Stimulated activated CD4-positive, alpha-beta T cell treated with anti-CD3 and anti-CD28 coated beads, Interleukin-4, amount 100 ng/mL, for 4 hours (primary cell): ENCODE results near the gene ENG.
A peak's percentile ranks its signal among the peaks of the same experiment; 100 is the strongest.

Experiments
- DNase-seq, 2 experiments: peaks; one replicate each; pipeline ENCODE4 v3.0.0-alpha.2; 2020

ENG gene

GRCh38 chr9:127812936-127813675 lies 41.4 kb downstream of the ENG start:
- DNase-seq: no peak

DNA sequence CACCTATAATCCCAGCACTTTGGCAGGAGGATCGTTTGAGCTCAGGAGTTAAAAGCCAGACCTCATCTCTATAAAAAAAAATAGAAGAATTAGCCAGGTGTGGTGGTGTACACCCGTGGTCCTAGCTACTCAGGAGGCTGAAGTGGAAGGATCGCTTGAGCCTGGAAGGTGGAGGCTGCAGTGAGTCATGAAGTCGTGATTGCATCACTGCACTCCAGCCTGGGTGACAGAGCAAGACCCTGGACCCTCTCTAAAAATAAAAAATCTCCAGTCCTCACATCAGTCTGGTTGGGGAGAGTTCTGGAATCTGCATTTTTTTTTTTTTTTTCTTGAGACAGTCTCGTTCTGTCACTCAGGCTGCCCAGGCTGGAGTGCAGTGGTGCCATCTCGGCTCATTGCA lies 42.4 kb downstream of the ENG start:
- DNase-seq: no peak

- DNase-seq: no peak
Measured at GRCh38 chr9:127810378-127811187, 43.9 kb downstream of the ENG start.

DNA sequence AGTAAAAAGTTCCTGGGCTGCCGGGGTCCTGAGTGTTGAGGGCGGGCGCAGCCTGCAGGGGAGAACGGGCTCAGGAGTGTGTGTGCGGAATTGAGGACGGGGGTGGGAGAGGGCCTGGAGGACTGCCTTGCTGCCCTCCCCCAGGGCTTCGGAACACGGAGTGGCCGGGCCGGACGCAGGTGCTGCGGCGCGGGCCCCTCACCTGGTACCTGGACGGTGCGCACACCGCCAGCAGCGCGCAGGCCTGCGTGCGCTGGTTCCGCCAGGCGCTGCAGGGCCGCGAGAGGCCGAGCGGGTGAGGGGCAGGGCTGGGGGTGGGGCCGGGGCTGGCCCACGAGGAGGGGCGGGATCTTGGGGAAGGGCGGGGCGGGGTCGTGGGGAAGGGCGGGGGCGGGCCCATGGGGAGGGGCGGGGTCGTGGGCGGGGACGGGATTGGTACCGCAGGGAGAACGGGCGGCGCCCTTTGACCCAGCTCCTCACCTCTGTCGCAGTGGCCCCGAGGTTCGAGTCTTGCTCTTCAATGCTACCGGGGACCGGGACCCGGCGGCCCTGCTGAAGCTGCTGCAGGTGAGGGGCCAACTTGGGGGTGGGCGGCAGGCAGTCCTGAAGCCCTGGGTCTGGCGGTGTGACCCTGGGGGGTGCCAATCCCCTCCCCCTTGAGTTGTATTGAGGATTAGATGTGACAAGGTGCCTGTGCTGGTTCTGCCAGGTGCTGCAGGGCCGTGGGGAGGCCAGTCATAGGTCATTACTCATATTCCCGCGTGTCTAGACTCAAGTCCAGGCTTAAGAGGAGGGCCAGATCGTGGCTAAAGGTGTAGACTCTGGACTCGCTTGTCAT lies 44.7 kb downstream of the ENG start:
- DNase-seq: no peak

DNA sequence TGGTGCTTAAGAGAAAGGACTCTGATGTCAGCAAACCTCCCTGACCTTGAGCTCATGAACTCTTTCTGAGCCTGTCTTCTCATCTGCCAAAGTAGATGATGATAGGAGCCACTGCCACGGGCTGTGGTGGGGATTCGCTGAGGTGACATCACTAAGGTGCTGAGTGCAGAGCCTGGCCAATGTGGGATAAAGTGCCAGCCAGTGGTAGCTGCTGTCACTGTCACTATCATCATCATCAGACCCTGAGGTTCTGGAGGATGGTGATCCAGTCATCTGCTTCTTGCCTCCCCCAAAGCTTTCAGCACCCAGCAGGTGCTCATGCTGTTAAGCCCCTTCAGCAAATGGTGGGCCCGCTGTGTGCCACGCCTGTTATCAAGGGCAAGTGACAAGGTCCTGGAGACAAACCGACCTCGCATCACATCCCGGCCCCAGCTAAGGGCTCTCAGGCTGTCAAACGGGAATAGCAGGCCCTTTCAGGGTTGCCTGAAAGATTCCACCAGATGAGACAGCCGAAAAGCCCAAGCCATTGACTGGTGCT lies 45.4 kb downstream of the ENG start:
- DNase-seq: no peak

DNA sequence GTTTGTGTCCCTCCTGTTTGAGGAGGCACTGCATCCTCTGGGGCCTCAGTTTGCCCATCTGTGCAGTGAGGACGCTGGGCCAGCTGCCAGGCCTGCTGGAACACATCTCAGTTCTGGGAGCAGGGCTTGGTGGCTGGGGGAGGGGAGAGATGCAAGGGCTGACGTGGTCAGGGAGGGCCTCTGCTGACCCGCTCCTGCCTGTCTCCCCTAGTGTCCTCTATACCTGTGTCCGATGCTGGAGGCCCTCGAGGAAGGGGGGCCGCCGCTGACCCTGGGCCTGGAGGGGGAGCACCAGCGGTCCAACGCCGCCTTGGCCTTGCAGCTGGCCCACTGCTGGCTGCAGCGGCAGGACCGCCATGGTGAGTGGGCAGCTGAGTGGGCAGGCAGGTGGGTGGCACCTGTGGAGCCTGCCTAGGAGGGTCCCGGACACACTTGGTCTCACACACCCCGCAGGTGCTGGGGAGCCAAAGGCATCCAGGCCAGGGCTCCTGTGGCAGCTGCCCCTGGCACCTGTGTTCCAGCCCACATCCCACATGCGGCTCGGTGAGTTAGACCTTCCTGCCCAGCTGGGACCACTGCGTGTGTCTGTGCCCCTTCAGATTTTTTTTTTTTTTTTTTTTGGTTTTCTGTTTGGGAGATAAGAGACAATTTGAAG lies 46.0 kb downstream of the ENG start:
- no peak for DNase-seq

DNA sequence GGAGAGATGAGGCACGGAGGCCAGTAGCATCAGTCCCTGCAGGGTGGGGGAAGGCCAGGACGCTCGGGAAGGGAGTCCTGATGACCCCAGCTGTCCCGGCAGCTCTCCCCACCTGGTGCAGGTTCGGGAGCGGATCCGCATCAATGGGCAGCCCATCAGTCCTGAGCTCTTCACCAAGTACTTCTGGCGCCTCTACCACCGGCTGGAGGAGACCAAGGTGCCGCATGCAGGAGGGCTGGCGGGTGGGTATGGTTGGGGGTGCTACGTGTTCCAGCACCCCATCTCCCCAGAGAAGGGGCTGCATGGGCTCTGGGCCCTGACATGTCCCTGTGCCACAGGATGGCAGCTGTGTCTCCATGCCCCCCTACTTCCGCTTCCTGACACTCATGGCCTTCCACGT lies 47.6 kb downstream of the ENG start:
- DNase-seq: no peak

- DNase-seq: no peak
Measured at GRCh38 chr9:127805620-127806019, 48.8 kb downstream of the ENG start.

DNA sequence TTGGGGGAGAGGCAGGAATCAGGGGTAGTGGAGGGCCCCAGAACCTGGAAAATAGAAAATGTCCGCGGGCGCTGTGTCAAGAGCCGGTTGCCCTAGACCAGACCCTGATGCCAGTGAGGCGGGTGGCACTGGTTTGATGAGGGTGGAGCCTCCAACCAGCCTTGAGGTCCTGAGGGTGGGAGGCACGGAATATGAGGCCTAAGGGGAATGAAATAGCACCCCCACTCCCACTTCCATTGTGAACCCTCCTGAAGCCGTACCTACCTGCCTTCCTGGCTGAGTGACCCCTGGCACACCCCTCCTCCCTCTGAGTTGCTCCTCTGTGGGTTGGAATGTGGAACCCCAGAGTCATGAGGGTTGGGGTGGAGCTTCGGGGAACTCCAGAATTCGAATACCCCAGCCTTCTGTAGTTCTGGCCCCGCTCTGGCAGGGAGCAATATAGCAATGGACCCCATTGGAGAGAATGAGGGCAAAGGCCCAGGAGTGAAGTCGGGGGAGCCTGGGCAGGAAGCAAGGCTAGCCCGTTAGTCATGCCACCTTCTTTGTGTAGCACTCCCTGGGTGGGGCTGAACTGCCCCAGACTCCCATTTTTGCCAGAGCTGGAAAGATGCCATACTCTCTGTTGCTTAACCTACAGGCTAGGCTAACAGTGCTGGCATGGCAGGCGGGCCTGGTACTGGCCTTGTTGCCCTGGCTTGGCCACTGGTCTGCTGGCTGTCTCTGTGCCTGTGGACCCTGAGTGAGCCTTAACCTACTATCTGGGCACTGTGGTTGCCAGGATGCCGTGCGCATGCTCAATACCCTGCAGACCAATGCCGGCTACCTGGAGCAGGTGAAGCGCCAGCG lies 50.7 kb downstream of the ENG start:
- peak in 1 of 2 experiments; percentile 19 for DNase-seq

GRCh38 chr9:127802576-127803443 lies 51.6 kb downstream of the ENG start, which contains the start of gene FPGS:
Gene FPGS (plus strand): TSS chr9:127802882. CDS start chr9:127802925, 43 bp downstream.
- DNase-seq: peak; percentile 76 to 83

- no peak for DNase-seq
Measured at GRCh38 chr9:127801955-127802575, 52.4 kb downstream of the ENG start.

- no peak for DNase-seq
Measured at GRCh38 chr9:127796852-127797370, 57.5 kb downstream of the ENG start.

DNA sequence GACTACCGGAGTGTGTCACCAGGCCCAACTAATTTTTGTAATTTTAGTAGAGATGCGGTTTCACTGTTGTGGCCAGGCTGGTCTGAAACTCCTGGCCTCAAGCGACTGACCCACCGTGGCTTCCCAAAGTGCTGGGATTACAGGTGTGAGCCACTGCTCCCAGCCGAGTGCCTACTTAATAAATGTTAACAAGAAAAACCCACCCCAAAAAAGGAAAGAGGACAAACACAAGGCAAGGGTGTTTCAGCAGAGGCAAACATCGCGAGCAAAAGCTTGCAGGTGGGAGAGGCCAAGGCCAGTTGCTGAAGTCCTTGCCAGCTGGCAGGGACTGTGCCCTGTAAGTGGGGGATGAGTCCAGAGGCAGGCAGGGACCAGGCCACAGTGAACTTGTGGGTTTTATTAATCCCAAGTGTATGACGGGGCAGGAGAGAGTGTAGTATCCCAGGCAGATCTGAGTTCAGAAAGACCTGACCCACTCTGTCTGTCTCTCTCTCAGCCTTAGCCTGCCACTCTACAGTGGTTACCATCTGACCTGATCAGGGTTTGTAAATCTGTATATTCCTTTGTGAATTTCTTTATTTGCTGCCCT lies 58.1 kb downstream of the ENG start:
- no peak for DNase-seq

DNA sequence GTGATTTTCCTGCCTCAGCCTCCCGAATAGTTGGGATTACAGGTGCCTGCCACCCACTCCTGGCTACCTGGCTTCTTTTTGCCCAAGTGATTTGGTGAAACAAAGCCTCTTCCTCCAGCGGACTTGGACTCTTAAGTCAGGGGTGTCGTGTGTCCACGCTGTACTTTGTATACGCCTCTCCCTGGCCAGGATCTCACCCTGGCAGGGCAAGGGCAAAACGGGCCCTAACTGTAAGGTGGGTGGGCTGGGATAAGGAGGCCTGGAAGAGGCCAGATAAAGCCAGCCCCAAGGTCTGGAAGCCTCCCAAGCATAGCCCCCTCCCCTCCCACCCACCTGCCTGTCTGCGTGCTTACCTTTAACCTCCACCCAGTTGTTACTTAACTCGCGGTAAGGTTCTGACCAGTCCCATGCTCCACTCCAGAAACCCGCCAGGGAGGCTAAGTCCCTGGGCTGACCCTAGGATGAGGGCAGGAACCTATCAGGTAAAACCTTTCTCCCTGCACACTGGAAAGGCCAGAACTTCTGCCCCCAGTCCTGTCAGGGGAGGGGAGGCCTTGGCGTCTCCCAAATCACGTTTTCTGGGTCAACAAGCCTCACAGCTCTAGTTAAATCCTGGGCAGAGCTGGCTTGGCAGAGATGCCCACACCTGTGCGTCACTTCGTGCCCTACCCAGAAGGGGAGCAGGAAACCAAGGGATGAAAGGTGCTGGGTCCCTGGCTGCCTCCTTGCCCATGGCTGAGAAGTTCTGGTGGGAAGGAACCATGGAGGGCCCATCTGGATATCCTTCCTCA lies 60.3 kb downstream of the ENG start:
- DNase-seq: no peak

GRCh38 chr9:127793093-127793708 lies 61.3 kb downstream of the ENG start:
- no peak for DNase-seq

GRCh38 chr9:127792417-127793031 lies 61.9 kb downstream of the ENG start:
- DNase-seq: no peak

DNA sequence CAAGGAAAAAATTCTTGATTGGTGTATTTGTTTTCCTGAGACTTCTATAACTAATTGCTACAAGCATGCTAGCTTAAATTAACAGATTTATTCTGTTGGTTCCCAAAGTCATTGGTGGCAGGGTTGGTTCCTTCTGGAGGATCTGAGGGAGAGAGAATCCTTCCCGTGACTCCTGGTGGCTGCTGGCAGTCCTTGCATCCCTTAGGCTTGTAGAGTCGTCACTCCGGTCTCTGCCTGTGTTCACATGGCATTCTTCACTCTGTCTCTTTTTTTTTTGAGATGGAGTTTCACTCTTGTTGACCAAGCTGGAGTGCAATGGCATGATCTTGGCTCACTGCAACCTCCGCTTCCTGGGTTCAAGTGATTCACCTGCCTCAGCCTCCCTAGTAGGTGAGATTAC lies 63.4 kb downstream of the ENG start:
- DNase-seq: no peak
